Cerebellar nuclear complex (tissue), 1 donor: ENCODE results near the gene CELA2B.
"Not testable (repeated sequence)": the region's sequence is repeated elsewhere in the genome, so short reads cannot be mapped to it uniquely, and the experiment has no call there.

Experiments
- DNase-seq, 2 experiments: peaks; one replicate each; lab custom pipeline; 2025; lab: John Stamatoyannopoulos, UW

Gene CELA2B

DNA sequence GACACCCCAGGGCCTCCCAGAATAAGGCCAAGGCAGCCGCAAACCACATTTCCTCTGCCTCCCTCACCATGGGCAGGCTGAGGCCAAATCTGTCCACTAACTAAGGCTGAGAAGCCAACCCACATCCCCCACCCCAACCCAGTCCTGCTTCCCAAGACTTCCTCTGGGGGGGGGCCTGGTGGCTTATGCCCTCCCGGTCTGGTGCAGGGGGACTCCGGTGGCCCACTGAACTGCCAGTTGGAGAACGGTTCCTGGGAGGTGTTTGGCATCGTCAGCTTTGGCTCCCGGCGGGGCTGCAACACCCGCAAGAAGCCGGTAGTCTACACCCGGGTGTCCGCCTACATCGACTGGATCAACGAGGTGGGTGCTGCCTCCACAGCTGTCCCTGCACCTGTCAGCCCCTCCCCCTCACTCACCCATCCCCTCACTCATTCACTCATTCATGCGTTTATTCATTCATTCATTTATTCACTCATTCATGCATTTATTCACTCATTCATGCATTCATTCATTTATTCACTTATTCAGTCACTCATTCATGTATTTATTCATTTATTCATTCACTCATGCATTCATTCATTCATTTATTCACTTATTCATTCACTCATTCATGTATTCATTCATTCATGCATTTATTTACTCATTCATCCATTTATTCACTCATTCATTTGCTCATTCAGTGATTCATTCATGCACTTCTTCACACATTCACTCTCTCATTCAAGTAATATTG is 30.3 kb upstream of the CELA2B start:
- DNase-seq: no peak

DNA sequence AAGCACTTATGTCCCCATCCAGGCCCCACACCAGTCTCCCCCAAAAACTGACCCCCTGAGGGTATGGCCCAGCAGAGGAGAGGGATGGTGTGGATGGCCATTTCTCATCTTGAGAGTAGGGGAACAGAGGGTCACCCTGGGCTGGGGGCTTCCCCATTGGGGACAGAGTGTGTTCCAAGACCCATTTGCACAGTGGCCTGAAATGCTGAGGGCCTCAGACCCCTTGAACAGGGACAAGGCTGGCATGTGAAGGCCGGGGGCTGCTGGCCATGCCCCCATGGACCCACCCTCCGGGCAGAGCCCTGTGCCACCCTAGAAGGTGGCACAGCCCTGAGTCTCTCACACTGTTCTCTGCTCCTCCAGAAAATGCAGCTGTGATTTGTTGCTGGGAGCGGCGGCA is 29.7 kb upstream of the CELA2B start:
- no peak for DNase-seq

DNA sequence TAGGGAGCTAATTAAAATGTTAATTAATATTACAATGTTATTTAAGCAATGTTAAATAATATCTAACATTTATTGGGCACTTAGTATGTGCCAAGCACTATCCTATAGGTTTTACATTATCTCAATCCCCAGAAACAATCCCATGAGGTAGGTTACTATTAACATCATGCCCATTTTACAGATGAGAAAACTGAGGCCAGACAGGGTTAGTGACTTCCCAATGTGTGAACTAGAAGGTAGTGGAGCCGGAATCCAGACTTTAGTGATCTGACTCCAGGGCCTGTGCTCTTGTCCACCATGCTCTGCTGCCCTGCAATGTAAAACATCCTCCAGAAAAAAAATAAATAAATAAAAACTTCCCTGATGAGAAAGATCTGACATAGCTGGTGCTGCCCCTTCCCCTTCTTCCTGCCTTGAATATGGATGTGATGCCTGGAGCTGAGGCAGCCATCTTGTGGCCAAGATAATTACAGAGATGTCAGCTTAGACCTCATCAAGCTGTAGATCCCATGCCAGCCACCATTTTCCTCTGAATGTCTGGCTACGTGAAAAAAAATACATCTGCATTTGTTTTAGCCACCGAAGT is 26.9 kb upstream of the CELA2B start:
- DNase-seq: no peak

DNA sequence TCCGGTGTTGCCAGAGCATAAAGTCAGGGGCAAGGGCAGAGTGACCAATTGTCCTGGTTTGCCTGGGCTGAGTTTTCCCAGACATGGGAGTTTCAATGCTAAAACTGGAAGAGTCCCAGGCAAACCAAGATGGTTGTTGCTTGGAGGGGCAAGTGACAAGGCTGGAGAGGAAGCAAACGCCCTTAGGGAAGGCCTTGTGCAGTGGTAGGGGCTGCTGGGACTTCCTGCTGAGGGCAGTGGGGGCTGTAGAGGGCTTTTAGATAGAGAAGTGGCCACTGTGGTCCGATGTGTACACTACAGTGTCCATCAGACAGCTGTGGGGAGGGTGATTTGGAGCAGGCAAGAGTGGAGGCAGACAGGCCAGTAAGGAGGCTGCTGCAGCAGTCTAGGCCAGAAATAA is 26.3 kb upstream of the CELA2B start:
- no peak for DNase-seq

DNA sequence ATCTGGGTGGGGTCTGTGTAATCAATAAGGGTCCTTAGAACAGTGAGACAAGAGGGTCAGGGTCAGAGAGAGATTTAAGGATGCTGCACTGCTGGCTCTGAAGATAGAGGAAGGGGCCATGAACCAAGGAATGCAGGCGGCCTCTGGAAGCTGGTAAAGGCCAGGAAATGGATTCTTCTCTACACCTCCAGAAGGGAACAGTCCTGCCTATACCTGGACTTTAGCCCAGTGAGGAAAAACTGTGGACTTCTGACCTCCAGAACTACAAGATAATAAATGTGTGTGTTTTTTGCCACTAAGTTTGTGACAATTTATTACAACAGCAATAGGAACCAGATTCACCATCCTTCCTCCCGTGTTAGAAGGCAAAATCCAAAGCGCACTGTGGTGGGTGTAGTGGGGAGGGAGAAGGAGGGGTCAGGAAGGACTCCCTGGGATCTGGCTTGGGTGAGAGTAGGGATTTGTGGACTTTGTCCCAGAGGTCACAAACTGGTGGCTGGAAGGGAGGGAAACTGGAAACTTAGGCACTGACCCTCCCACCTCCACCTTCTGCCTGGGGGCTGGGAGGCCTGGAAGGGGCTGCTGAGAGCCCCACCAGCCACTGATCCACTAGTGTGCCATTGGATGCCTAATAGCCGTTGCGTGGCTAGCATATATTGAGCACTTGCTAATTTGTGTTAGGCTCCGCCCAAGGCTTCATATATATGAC is 24.7 kb upstream of the CELA2B start:
- no peak for DNase-seq

DNA sequence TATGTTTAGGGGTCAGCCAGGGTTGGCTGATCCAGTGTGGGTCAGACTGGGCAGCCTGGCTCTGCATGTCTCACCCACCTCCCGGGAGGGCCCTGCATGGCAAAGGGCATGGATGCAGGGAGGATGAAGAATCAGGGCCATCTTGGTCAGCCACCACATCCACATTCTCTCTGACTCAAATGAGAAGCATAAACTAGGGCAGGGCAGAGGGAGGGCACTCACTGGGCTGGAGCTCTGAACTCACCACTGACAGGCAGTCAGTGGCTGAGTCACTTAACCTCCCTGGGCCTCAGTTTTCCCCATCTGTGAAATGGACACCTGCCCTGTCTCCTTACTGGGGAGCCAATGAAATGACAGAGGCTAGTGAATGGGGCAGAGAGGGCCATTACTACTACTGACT is 23.7 kb upstream of the CELA2B start:
- DNase-seq: no peak

DNA sequence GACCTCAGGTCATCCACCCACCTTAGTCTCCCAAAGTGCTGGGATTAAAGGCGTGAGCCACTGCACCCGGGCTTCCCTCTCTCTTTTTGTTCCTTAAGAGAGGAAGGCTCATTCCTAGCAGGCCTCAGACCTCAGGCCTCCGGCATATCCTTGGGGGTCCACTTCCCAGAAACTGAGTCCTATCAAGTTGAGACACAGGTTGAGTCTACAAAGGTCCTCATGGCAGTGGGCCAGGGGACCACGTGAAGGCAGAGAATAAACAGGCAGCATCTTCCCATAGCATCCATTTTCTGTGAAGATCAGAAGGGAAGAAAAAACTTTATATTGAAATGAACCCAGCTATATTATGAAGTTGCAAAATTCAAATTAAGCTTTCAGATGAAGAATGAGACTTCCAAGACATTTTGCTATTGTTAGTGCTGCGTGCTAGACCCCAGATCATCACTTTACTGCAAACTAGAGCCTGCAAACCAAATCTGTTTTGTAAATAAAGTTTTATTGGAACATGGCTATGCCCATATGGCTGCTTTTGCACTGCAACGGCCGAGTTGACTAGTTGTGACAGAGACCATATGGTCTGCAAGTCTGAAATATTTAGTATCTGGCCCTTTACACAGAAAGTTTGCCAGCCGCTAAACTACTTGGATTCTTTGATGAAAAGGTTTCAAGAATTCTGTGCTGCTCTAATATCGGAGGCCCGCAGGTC is 22.9 kb upstream of the CELA2B start:
- DNase-seq: no peak

DNA sequence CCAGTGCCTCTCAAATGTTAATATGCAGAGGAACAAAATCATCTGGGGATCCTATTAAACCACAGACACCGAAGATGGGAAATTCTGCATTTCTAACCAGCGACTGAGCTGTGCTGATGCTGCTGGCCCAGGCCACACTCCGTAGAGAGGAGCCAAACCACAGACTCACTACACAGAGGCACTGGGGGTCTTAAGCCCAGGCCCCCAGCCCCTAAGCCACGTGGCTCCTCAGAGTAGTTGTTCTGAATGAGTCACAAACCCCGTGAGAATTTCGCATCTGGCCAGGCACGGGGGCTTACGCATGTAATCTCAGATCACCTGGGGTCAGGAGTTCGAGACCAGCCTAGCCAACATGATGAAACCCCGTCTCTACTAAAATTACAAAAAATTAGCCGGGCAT is 22.2 kb upstream of the CELA2B start:
- no peak for DNase-seq

DNA sequence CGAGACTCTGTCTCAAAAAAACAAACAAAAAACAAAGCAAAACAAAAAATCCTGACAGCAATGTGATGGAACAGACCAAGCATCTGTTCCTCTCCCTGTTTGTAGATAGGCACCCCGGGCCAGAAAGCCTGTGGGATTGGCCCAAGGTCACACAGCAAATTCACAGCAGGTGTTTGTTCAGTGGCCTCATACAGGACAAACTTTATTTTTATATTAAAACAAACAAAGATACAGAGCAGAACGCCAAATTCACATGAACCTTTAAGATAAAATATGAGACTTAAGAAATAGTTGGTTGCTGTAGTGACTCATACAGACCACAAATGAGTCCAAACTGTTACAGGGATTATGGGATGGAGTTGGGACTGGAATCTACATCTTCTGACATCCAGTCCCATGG is 21.6 kb upstream of the CELA2B start:
- DNase-seq: no peak

DNA sequence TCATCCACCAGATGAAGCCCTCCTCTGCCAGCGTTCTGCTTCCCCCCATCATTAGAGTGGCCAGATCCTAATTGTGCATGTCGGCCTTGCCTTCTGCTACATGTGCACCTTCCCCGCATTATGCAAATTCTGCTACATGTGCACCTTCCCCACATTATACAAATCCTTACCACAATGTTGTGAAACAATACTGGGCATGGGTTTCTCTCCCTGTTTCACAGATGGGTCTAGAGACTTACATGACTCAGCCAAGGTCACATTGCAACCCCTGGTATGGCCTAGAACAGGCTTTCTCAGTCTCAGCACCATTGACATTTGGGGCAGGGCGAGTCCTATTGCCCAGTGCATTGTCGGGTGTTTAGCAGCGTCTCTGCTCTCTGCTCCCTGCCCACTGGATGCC is 20.4 kb upstream of the CELA2B start:
- no peak for DNase-seq

DNA sequence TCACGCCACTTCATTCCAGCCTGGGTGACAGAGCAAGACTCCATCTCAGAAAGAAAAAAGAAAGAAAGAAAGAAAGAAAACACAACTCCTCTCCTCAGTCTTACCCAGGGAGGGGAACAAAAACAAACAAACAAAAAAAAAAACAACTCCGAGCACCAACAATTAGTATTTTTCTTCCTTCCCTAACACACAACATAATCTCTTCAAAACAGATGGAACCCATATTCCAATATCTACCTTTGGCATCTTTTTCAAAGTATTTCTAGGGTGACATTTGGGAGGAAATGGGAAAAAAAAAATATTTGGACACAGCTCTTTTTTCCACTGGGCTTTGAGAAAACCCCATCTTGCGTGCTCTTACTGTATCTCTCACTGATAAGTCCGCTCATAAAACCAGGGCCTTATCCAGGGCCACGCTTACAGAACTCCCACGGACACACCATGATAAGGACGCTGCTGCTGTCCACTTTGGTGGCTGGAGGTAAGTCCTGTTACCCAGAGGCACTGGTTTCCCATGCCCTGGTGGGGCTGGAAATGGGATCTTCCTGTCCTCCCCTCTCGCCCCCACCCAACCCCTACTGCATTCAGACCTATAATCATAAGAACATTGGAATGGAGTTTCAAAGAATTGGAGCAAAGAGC is 19.5 kb upstream of the CELA2B start, which contains the start of gene CELA2A:
TSS of gene CELA2A (plus strand) at position 420 of the 642 bp plus-strand sequence. CDS start at position 442, 22 bp downstream.
- DNase-seq: no peak

DNA sequence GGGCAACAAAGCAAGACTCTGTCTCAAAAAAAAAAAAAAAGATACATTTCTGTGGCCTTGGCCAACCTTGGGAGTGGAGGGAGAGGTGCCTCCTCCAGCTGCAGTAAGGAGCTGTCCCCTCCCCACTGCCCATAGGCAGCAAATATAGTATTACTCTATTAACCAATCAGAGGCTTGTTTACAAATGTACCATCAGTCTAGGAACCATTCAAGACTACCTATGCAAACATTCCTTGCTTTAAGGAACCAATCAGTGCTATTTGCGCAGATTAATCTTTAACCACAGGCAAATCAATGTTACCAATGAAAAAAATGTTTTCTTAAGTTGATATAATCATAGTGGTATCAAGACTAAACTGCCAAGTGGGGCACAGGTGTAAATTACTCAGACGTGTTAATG is 18.3 kb upstream of the CELA2B start:
- no peak for DNase-seq

DNA sequence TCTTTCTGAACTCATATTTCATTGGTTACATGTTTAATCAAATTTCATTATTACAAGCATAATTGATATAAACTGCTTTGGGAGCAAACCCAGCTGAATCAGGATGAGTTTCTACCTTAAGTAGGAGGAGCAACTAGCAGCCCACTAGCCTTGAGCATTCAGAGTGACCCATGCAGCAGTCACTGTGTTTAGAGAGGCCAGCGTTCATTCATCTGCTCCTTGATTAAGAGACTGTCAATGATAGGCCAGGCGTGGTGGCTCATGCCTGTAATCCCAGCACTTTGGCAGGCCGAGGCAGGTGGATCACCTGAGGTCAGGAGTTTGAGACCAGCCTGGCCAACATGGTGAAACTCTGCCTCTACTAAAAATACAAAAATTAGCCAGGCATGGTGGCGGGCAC is 17.5 kb upstream of the CELA2B start:
- DNase-seq: not testable (repeated sequence)

DNA sequence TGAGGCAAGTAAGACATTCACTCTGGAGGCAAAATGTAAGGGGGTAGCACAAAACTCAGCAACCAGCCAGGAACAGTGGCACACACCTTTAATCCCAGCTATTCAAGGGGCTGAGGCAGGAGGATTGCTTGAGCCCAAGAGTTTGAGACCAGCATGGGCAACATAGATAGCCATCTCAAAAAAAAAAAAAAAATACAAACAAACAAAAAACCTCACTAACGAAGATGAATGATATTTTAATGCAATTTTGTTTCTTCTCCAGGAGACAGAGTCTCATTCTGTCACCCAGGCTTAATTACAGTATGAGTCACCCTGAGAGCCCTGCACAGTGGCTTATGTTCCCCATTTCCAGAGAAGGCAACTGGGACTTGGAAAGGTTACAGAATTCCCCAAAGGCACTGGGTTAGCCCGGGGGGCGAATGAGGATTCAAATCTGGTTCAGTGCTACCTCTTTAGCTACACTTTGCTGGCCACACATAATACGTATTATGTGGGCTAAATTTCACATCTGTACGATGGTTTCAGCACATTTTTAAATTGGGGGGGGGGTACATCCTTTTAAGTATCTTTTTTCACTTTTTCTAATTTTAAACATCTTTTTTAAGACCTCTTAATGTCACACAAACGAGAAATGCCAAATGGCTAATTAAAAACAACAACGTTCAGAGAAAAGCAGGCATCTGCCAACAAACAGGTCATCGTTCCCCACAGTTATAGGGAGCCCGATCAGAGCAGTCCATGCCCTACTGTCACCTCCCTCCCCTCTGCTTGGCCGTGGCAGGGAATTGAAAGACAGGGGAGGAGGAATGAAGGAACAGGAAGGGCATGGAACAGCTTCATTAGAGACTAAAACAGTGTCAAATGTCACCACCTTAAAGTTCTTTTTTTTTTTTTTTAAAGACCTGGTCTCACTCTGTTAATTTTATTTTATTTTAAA is 15.9 kb upstream of the CELA2B start:
- no peak for DNase-seq

DNA sequence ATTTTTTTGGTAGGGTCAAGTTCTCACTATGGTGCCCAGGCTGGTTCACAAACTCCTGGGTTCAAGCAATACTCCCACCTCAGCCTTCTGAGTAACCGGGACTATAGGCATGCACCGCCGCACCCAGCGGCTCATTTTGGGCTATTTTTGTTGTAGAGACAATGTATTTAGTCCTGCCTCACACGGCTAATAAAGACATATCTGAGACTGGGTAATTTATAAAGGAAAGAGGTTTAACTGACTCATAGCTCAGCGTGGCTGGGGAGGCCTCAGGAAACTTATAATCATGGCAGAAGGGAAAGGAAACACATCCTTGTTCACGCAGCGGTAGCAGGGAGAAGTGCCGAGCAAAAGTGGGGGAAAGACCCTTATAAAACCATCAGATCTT is 15.2 kb upstream of the CELA2B start:
- DNase-seq: no peak

DNA sequence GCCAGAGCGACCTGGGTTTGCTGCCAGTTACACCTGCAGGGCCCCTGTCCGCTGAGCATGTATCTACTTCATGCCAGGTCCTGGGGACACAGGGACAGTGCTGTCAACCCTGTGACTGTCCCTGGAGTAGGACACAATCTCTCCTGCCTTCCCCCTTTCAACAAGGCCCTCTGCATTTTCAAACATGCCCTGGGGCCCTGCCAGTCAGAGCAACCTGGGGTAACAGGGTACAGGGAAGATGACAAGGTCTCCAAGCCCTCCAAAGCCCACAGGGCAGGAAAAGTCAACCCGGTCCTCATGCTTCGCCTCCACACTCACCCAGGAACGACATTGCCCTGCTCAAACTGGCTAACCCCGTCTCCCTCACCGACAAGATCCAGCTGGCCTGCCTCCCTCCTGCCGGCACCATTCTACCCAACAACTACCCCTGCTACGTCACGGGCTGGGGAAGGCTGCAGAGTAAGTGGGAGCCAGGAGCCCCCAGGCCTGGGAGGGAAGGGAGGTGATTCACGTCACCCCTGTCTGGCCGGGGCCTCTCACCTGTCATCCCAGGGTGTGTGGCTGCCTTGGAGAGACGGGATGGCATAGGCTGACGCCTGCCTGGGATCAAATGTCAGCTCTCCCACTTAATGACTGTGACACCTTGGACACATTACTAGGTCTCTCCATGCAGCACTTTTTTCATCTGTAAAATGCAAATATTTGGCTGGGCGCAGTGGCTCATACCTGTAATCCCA is 12.7 kb upstream of the CELA2B start:
- not testable (repeated sequence) for DNase-seq

DNA sequence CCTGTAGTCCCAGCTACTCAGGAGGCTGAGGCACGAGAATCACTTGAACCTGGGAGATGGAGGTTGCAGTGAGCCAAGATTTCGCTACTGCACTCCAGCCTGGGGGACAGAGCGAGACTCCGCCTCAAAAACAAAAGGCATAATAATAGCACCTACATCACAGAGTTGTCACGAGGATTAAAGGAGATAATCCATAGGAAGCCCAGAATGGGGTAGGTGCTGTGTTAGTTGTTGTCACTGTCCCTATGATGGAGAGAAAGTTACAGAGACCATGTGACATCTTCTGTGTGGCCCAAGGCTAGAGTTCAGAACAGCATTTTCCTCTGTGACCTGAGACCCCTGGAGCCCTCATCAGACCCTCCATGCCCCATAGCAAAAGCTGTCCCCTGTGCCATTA is 12.0 kb upstream of the CELA2B start:
- DNase-seq: not testable (repeated sequence)

DNA sequence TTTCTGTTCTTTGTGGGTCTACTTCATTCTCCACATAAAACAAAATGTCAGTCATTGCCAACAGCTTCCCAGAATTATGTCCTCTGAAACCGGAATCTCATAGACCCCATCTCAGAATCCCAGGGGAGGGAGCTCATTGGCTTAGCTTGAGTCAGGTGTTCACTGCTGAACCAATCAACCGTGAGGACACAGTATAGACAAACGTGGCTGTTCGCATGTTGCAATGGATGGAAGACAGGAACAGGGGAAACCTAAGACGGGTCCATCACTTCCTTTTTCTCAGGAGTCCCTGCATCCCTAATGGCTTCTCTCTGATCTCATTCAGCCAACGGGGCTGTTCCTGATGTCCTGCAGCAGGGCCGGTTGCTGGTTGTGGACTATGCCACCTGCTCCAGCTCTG is 10.2 kb upstream of the CELA2B start:
- DNase-seq: no peak

DNA sequence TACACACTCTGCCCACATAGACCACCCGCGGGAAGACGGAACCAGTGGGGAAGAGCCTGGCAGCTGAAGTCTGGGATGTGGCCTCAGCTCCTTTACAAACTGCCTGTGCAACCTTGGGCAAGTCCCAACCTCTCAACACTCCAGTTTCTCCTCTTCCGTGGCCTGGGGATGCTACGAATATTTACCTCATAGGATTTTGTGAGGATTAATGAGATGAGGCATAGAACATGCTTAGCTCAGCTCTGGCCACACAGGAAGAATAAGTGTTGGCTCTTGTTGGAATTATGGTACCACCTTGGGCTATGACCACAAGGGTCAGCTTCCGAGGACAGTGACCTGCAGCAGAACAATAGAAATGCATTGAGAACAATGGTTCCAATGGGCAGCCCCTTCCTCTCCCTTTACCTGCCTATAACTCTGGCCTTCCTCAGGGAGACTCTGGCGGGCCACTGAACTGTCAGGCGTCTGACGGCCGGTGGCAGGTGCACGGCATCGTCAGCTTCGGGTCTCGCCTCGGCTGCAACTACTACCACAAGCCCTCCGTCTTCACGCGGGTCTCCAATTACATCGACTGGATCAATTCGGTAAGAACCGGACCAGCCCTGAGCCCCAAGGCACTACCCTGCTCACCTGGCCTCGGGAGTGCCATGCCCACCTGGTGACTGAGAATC is 8.8 kb upstream of the CELA2B start:
- not testable (repeated sequence) for DNase-seq

DNA sequence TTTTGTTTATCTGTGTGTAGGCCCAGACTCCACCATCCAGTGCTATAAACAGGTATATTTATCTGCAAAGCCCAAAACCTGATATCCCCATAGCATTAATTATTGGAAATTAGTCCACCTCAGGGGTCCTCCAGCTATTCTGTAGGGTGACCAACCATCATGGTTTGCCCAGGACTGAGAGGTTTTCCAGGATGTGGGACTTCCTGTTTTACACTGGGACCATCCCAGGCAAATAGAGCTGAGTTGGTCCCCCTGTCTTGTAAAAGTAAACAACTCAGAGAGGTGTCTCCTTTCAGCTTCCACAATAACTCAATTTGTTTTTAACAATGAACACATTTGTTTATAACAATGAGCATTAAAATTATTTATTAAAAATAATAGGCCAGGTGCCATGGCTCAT is 7.8 kb upstream of the CELA2B start:
- DNase-seq: no peak
